ENCODE measurements around the gene KCNH1. TPM values are rescaled to one million over a fixed set of nuclear protein-coding genes. Genes with fewer than 3 reads are reported as not detected.

Gene KCNH1
- total RNA-seq, 1 donor from 2014 or later: not detected

- intact Hi-C loops (cut with micrococcal nuclease): no loop called here
- Histone ChIP-seq H3K4me3 (no peak overlapping the region), H3K4me1 (no peaks in the 10 kb centered on the region), H3K27me3 (ENCODE audit: low read depth) (no peaks in the 10 kb centered on the region), H3K9me3 (replicated peaks) (no peaks in the 10 kb centered on the region), H3K36me3 (no peaks in the 10 kb centered on the region), H3K27ac (replicated peaks) (no peak overlapping the region)
- DNase-seq: no peak
- TF ChIP-seq CTCF (IDR thresholded peaks at IDR 0.05; ENCODE audit: borderline replicate concordance): no peak
Measured at GRCh38 chr1:210706246-210706645, 427.7 kb downstream of the KCNH1 start.

- DNase-seq: no peak
- Histone ChIP-seq H3K4me3 (no peak overlapping the region), H3K4me1 (no peaks in the 10 kb centered on the region), H3K9me3 (replicated peaks) (no peaks in the 10 kb centered on the region), H3K36me3 (no peaks in the 10 kb centered on the region), H3K27ac (replicated peaks) (no peak overlapping the region), H3K27me3 (ENCODE audit: low read depth) (no peaks in the 10 kb centered on the region)
- no peak for TF ChIP-seq CTCF (IDR thresholded peaks at IDR 0.05; ENCODE audit: borderline replicate concordance)
- intact Hi-C loops (cut with micrococcal nuclease): no loop called here
Measured at GRCh38 chr1:210705086-210705485, 428.9 kb downstream of the KCNH1 start.

- Histone ChIP-seq H3K4me1 (no peaks in the 10 kb centered on the region), H3K27me3 (ENCODE audit: low read depth) (no peaks in the 10 kb centered on the region), H3K36me3 (no peaks in the 10 kb centered on the region), H3K9me3 (replicated peaks) (no peaks in the 10 kb centered on the region), H3K27ac (replicated peaks) (no peak overlapping the region), H3K4me3 (no peak overlapping the region)
- DNase-seq: no peak
- intact Hi-C loops (cut with micrococcal nuclease): no loop called here
- no peak for TF ChIP-seq CTCF (IDR thresholded peaks at IDR 0.05; ENCODE audit: borderline replicate concordance)
Measured at GRCh38 chr1:210703593-210703992, 430.4 kb downstream of the KCNH1 start.

- no peak for TF ChIP-seq CTCF (IDR thresholded peaks at IDR 0.05; ENCODE audit: borderline replicate concordance)
- H3K9me3 ChIP-seq (replicated peaks): no peaks in the 10 kb centered on the region
- H3K27ac ChIP-seq (replicated peaks): no peak overlapping the region
- no peak overlapping the region for H3K4me3 ChIP-seq
- H3K4me1 ChIP-seq: no peaks in the 10 kb centered on the region
- intact Hi-C loops (cut with micrococcal nuclease): no loop called here
- H3K27me3 ChIP-seq (ENCODE audit: low read depth): no peaks in the 10 kb centered on the region
- no peak for DNase-seq
- no peaks in the 10 kb centered on the region for H3K36me3 ChIP-seq
Measured at GRCh38 chr1:210702506-210702905, 431.4 kb downstream of the KCNH1 start.

- Histone ChIP-seq H3K9me3 (replicated peaks) (no peaks in the 10 kb centered on the region), H3K4me1 (no peaks in the 10 kb centered on the region), H3K27ac (replicated peaks) (no peak overlapping the region), H3K27me3 (ENCODE audit: low read depth) (peaks cover 10% of the 10 kb centered on the region), H3K4me3 (no peak overlapping the region), H3K36me3 (no peaks in the 10 kb centered on the region)
- TF ChIP-seq CTCF (IDR thresholded peaks at IDR 0.05; ENCODE audit: borderline replicate concordance): no peak
- DNase-seq: no peak
- intact Hi-C loops (cut with micrococcal nuclease): no loop called here
Measured at GRCh38 chr1:210700511-210700910, 433.4 kb downstream of the KCNH1 start.

GRCh38 chr1:210700083-210700482 lies 433.9 kb downstream of the KCNH1 start:
- no peak for TF ChIP-seq CTCF (IDR thresholded peaks at IDR 0.05; ENCODE audit: borderline replicate concordance)
- Histone ChIP-seq H3K27me3 (ENCODE audit: low read depth) (peaks cover 14% of the 10 kb centered on the region), H3K36me3 (no peaks in the 10 kb centered on the region), H3K4me1 (no peaks in the 10 kb centered on the region), H3K9me3 (replicated peaks) (no peaks in the 10 kb centered on the region), H3K27ac (replicated peaks) (no peak overlapping the region), H3K4me3 (no peak overlapping the region)
- intact Hi-C loops (cut with micrococcal nuclease): no loop called here
- DNase-seq: no peak

All from left ventricle myocardium inferior (tissue), 1 donor.